ENCODE data around the gene MYO5A.
"Not testable (repeated sequence)": the region's sequence is repeated elsewhere in the genome, so short reads cannot be mapped to it uniquely, and the experiment has no call there.

Gene MYO5A

GRCh38 chr15:52528564-52529340, at the start of gene MYO5A:
TSS of gene MYO5A (minus strand) at chr15:52528880. CDS start at chr15:52528806, 74 bp downstream.
- peak; percentile 80 for DNase-seq

GRCh38 chr15:52576692-52577091, 48.0 kb upstream of the MYO5A start:
- DNase-seq = no peak

- not testable (repeated sequence) for DNase-seq
Observed at GRCh38 chr15:52575573-52575972, 46.9 kb upstream of the MYO5A start.

GRCh38 chr15:52575072-52575471, 46.4 kb upstream of the MYO5A start:
- DNase-seq = no peak

- DNase-seq = not testable (repeated sequence)
Observed at GRCh38 chr15:52574623-52575022, 45.9 kb upstream of the MYO5A start.

- peak; percentile 91 for DNase-seq
Observed at GRCh38 chr15:52568601-52569585, 40.2 kb upstream of the MYO5A start, which contains the start of gene ARPP19. TSS of gene ARPP19 (minus strand) at chr15:52569030. CDS start at chr15:52568892, 138 bp downstream.

GRCh38 chr15:52567871-52568600, 39.4 kb upstream of the MYO5A start:
- peak; percentile 19 for DNase-seq

- no peak for DNase-seq
Observed at GRCh38 chr15:52566889-52567288, 38.2 kb upstream of the MYO5A start.

GRCh38 chr15:52565417-52566358, 37.0 kb upstream of the MYO5A start:
- not testable (repeated sequence) for DNase-seq

GRCh38 chr15:52563501-52564060, 34.9 kb upstream of the MYO5A start:
- DNase-seq = no peak

- DNase-seq = peak; percentile 76
Observed at GRCh38 chr15:52559575-52559974, 30.9 kb upstream of the MYO5A start.

- DNase-seq = no peak
Observed at GRCh38 chr15:52559022-52559421, 30.3 kb upstream of the MYO5A start.

GRCh38 chr15:52558196-52558595, 29.5 kb upstream of the MYO5A start:
- DNase-seq = peak; percentile 77

GRCh38 chr15:52557274-52557641, 28.6 kb upstream of the MYO5A start:
- no peak for DNase-seq

GRCh38 chr15:52556524-52557273, 28.0 kb upstream of the MYO5A start:
- no peak for DNase-seq

- DNase-seq = no peak
Observed at GRCh38 chr15:52552303-52552702, 23.6 kb upstream of the MYO5A start.

GRCh38 chr15:52551762-52552161, 23.1 kb upstream of the MYO5A start:
- no peak for DNase-seq

- not testable (repeated sequence) for DNase-seq
Observed at GRCh38 chr15:52551186-52551585, 22.5 kb upstream of the MYO5A start.

- no peak for DNase-seq
Observed at GRCh38 chr15:52546031-52546751, 17.5 kb upstream of the MYO5A start.

All from HCEC 1CT (cell line).